DLD1 (cell line): ENCODE results near the gene SF3B1.
"Not testable (repeated sequence)": the region's sequence is repeated elsewhere in the genome, so short reads cannot be mapped to it uniquely, and the experiment has no call there.

Experiments used
- in situ Hi-C: cut with HindIII; loops from 2 replicates; pipeline ENCODE4 v1.10.0; 2017; ENCODE audit warnings: low sequenced_read_pairs

The SF3B1 gene, protein sequence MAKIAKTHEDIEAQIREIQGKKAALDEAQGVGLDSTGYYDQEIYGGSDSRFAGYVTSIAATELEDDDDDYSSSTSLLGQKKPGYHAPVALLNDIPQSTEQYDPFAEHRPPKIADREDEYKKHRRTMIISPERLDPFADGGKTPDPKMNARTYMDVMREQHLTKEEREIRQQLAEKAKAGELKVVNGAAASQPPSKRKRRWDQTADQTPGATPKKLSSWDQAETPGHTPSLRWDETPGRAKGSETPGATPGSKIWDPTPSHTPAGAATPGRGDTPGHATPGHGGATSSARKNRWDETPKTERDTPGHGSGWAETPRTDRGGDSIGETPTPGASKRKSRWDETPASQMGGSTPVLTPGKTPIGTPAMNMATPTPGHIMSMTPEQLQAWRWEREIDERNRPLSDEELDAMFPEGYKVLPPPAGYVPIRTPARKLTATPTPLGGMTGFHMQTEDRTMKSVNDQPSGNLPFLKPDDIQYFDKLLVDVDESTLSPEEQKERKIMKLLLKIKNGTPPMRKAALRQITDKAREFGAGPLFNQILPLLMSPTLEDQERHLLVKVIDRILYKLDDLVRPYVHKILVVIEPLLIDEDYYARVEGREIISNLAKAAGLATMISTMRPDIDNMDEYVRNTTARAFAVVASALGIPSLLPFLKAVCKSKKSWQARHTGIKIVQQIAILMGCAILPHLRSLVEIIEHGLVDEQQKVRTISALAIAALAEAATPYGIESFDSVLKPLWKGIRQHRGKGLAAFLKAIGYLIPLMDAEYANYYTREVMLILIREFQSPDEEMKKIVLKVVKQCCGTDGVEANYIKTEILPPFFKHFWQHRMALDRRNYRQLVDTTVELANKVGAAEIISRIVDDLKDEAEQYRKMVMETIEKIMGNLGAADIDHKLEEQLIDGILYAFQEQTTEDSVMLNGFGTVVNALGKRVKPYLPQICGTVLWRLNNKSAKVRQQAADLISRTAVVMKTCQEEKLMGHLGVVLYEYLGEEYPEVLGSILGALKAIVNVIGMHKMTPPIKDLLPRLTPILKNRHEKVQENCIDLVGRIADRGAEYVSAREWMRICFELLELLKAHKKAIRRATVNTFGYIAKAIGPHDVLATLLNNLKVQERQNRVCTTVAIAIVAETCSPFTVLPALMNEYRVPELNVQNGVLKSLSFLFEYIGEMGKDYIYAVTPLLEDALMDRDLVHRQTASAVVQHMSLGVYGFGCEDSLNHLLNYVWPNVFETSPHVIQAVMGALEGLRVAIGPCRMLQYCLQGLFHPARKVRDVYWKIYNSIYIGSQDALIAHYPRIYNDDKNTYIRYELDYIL

DNA sequence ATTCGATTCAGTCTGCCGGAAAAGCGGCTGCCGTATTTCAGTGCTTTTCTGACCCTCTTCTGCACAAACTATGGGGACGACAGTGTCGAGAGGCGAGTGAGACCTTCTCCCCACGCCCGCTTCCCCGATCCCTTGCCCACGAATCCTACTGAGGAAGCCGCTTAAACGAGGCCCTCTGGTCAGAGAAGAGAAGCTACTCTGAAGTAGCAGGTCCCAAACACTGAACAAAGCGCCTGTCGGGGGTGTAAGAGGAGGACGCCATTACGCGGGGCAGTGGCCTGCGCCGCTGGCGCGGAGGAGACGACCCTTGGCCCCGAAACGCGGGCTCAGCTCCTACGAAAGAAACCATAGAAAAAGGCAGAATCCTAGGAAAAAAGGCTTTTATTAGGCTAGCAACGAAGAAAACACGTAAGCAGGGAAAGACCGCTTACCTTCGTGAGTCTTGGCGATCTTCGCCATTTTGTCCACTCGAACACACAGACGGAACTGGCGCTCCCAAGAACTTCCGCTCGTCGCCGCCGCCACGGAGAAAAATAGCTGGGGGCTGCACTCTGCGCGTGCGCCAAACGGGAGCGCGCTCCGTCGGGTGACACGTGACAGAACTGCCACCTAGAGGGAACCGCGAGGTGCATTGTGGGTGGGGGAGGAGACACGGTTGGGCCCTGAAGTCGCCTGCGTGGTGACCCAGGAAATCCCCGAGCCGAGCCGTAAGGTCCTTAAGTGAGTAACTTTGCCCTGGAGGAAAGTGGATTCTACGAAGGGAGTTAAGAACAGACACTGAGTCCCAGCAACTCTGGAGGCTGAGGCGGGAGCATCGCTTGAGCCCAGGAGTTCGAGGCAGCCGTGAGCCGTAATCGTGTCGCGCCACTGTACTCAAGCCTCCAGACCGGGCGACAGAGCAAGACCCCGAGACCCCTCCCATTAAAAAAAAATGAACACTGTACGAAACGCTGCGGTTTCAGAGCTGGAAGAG is at the start of gene SF3B1:
Gene SF3B1, minus strand, starts transcription at position 488 of the 973 bp plus-strand sequence. Its CDS starts 29 bp downstream, at position 459.
- in situ Hi-C loops: no loop called here

GRCh38 chr2:197484248-197484647 is 49.4 kb upstream of the SF3B1 start:
- in situ Hi-C loops: not testable (repeated sequence)

DNA sequence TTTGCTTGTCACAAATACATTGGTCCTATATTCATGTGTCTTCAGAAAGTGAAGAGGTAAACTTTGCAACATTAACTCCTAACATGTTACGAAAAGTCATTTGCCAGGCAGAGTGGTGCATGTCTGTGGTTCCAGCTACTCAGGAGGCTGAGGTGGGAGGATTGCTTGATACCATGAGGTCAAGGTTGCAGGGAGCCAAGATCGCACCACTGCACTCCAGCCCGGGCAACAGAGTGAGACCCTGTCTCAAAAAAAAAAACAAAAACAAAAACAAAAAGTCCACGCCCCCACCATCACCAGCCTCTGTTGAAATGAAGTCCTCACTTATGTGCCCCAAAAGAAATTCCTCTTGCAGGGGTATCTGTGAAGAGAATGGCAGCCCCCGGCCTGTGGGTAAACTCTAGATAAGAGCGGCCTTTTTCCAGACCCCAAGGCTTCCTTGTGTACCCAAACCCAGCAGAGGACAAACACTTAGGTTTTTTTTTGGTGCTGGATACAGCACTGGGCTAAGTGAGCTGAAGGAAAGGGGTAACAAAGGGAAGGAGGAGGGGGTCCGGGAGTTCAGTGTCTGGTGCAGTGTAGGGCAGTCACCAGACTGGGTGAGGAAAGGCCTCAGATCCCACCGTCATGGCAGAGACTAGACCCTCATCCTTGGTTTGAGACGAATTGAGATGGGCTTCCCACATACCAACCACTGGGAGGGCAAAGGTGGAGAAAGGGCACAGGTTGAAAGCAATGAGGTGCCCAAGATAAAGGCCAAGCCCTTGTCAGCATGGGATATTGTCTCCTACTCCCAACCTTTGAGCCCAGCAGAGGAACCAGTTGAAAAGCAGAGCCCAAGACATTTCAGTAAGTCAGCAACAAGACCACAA is 45.6 kb upstream of the SF3B1 start:
- in situ Hi-C loops: no loop called here

GRCh38 chr2:197477797-197478196 is 43.0 kb upstream of the SF3B1 start:
- in situ Hi-C loops: no loop called here

GRCh38 chr2:197472166-197472565 is 37.3 kb upstream of the SF3B1 start:
- in situ Hi-C loops: no loop called here

- in situ Hi-C loops: no loop called here
These were observed 29.3 kb upstream of the SF3B1 start for GRCh38 chr2:197464175-197464574.

DNA sequence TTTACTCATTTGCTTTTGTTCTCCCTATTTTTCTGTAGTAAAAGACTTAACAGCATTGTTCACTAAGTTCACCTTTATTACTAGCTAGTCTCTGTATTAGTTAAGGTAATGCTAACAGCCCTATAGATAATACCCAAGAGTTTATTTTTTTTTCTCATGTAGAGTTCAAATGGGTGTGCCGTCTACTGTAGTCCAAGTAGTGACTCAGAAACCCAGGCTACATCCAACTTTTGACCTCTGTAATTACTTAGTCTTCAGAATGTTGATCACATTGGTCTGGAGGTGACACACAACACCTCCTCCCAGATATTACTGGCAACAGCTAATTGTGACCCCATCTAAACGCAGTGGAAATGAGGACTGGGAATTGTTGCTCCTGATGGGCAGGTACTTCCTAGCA is 26.2 kb upstream of the SF3B1 start:
- in situ Hi-C loops: no loop called here

- in situ Hi-C loops: no loop called here
These were observed 25.8 kb upstream of the SF3B1 start for GRCh38 chr2:197460649-197461048.

DNA sequence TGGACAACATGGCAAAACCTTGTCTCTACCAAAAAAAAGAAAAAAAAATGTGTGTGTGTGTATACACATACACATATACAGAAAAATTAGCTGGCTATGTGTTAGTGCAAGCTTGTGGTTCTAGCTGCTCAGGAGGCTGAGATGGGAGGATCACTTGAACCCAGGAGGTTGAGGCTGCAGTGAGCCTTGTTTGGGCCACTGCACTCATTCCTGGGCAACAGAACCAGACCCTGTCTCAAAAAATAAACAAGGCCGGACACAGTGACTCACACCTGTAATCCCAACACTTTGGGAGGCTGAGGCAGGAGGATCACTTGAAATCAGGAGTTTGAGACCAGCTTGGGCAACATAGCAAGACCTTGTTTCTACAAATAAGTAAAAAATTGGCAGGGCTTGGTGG is 20.6 kb upstream of the SF3B1 start:
- in situ Hi-C loops: no loop called here

DNA sequence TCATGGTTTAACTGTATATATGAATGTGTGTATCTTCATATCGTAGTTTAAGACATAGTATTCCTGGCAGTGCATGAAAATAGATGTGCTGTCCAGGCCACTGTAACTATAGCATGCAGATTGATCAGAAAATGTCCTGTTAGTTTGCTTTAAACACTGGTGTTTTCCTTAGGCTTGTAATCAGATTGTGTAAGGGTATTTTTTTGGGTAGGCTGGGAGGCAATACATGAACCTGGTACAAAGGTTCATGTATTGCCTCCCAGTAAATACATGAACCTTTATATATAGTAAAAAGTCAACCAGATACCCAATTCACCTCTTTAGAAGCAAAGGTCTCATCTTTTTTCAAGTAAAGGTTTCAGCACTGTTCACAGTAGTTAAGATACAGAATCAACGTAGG is 20.1 kb upstream of the SF3B1 start:
- in situ Hi-C loops: no loop called here

DNA sequence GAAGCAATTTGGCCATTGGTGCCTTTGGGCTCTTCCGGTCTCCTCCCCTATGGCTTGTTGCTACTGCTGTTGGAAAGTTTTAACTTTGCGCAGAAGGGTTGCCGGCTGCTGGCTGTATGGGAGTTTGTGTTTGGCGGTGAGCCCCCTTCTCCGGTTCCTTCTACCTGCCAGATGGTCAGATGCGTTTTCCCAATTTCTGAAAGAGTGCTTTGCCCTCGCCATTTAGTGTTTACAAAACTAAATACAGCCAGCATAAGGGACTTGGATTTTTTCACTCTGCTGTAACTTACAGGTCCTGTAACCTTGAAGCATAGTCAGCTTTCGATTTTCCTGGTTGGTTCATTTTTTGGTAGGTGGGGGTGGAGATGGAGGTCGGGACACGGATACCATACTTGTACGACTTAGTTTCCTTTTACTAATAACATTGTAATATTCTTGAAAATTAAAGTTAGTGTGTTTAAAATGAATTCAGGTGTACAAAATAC is 19.1 kb upstream of the SF3B1 start:
- in situ Hi-C loops: no loop called here

DNA sequence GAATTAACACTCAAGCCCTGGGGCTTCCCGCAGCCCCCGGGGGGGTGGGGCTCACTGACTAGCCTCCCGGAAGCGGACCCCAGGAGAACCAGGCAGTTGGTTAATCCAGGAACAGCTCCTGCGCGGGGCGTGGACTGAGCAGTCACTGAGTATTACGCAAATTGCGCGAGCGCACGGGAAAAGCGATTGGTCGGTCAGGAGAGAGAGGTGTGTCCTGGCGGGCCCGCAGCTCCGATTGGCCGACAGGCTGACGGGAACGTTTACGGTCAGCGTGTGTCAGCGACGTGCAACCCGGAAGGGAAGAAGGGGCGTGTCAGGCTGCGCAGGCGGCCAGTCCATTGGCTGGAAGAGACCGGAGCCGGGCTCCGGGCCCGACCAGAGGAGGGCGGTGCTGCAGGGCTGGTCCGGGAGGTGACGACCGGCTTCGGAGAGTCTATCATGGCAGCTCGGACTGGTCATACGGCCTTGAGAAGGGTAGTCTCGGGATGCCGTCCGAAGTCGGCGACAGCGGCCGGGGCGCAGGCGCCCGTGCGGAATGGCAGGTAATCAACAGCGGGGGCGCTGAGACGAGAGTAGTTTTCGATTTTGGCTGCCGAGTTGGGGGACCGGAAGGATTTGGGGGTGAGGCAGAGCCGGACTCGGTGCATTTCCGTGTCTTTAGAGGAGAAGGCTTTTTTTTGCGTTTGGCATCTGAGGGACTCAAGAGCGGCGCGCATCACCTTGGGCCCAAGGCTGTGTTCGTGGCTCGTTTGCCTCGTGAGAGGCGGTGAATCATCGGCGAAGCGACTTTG is 18.5 kb upstream of the SF3B1 start, which contains the start of gene COQ10B:
Gene COQ10B, plus strand, starts transcription at position 430 of the 791 bp plus-strand sequence. Its CDS starts 9 bp downstream, at position 439.
- in situ Hi-C loops: no loop called here

DNA sequence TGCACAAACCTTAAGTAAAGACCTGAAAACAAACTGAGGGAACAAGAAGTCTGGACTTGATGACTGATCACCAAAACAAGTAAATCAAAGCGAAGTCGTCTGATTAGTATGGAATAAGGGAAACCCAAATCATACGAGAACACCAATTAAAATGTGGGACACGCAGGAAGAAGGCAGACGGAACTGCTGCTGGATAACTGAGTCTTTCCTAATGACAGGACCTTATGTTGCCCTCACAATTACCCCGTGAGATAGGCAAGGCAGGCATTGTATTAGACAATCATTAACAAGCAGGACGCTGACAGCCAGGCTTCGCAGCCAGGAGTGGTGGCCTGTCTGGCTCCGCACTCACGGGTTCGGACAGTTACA is 17.9 kb upstream of the SF3B1 start:
- in situ Hi-C loops: no loop called here

- in situ Hi-C loops: not testable (repeated sequence)
These were observed 16.1 kb upstream of the SF3B1 start for GRCh38 chr2:197450935-197451358.

GRCh38 chr2:197450465-197450864 is 15.6 kb upstream of the SF3B1 start:
- in situ Hi-C loops: no loop called here

- in situ Hi-C loops: no loop called here
These were observed 12.0 kb upstream of the SF3B1 start for GRCh38 chr2:197446844-197447243.

GRCh38 chr2:197445746-197446145 is 10.9 kb upstream of the SF3B1 start:
- in situ Hi-C loops: no loop called here

DNA sequence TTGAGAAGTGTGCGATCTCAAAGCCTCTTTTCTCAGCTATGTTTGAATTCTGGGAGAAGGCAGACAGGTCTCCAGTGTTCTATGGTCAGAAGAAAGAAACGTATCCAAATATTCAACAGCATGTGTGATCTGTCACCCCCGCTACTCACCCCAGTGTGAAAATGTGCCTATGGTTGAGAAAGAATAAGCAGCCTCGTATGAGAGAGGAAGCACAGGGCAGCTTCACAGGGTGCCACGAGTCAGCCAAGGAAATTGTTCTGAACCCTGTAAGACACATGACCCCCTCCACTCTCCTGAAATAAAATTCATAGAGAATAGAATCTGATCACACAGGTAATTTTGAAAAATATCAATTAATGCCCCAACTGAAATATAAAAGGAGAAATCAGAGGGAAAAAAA is 8.0 kb upstream of the SF3B1 start:
- in situ Hi-C loops: no loop called here
